GM18861 (cell line): ENCODE results near the gene SMIM12.

Experiments
- ATAC-seq: cut with Tn5 transposase; IDR thresholded peaks from one replicate; pipeline ENCODE4 v1.9.1; 2021; ENCODE audit not compliant: unreplicated experiment

SMIM12 gene

GRCh38 chr1:34874296-34874952, 14.9 kb upstream of the SMIM12 start:
- ATAC-seq = no peak

GRCh38 chr1:34872133-34872503, 12.6 kb upstream of the SMIM12 start:
- no peak for ATAC-seq

GRCh38 chr1:34871443-34872132, 12.0 kb upstream of the SMIM12 start:
- no peak for ATAC-seq

- no peak for ATAC-seq
Measured at GRCh38 chr1:34870395-34870794, 10.8 kb upstream of the SMIM12 start.

- no peak for ATAC-seq
Measured at GRCh38 chr1:34869760-34870159, 10.2 kb upstream of the SMIM12 start.

GRCh38 chr1:34868230-34869049, 8.9 kb upstream of the SMIM12 start:
- ATAC-seq = no peak

- no peak for ATAC-seq
Measured at GRCh38 chr1:34867415-34867814, 7.9 kb upstream of the SMIM12 start.

GRCh38 chr1:34866762-34867109, 7.2 kb upstream of the SMIM12 start:
- ATAC-seq = no peak

GRCh38 chr1:34865981-34866761, 6.6 kb upstream of the SMIM12 start:
- ATAC-seq = no peak

- ATAC-seq = no peak
Measured at GRCh38 chr1:34865573-34865972, 6.0 kb upstream of the SMIM12 start.

GRCh38 chr1:34864759-34865158, 5.2 kb upstream of the SMIM12 start:
- no peak for ATAC-seq

- no peak for ATAC-seq
Measured at GRCh38 chr1:34863501-34863900, 4.0 kb upstream of the SMIM12 start.

GRCh38 chr1:34858901-34859445, 576 bp downstream of the SMIM12 start:
- ATAC-seq = peak; percentile 6

GRCh38 chr1:34856697-34857096, 2.9 kb downstream of the SMIM12 start:
- ATAC-seq = no peak

- ATAC-seq = peak; percentile 90
Measured at GRCh38 chr1:34852677-34853217, 6.8 kb downstream of the SMIM12 start.

GRCh38 chr1:34851431-34852105, 8.0 kb downstream of the SMIM12 start:
- ATAC-seq = no peak

GRCh38 chr1:34850382-34850781, 9.2 kb downstream of the SMIM12 start:
- no peak for ATAC-seq

GRCh38 chr1:34847094-34847493, 12.5 kb downstream of the SMIM12 start:
- ATAC-seq = no peak

- no peak for ATAC-seq
Measured at GRCh38 chr1:34846265-34846664, 13.3 kb downstream of the SMIM12 start.
